Raji (cell line): ENCODE measurements around the gene RUNX3.
A peak's percentile ranks its signal among the peaks of the same experiment; 100 is the strongest.

ENCODE experiments used
- POLR2A ChIP-seq: IDR thresholded peaks from 2 replicates; pipeline ENCODE4 v1.6.1; 2011; ENCODE audit warnings: low read depth, low read length, control low read depth; ENCODE audit not compliant: insufficient read depth

Gene RUNX3

DNA sequence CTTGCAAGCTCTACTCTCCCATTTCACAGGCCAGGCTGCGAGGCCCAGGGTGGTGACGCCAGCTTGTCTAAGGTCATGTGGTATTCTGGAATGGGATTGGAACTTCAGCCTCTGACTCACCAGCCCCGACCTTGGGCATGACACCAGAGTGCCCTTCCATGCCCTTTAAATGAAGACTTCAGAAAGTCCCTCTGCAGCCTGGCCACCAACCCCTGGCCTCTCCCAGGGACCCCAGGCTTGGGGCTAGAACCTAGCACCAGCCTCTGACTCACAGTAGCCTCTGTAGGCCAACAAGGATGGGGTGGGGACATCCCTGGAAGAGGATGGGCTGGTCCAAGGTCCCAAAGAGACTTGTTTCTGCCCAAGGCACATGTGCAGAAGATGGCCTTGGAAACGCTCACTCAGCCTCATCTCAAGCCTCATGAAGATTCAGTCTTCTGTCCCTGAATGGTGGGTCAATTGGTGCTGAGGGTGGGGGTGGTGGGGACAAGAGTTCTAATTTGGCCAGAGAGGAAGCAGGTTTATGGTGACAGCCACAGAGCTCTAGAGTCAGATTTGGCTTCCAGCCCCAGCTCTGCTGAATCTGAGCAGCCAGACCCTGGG lies 36.1 kb upstream of the RUNX3 start:
- no peak for TF ChIP-seq POLR2A

DNA sequence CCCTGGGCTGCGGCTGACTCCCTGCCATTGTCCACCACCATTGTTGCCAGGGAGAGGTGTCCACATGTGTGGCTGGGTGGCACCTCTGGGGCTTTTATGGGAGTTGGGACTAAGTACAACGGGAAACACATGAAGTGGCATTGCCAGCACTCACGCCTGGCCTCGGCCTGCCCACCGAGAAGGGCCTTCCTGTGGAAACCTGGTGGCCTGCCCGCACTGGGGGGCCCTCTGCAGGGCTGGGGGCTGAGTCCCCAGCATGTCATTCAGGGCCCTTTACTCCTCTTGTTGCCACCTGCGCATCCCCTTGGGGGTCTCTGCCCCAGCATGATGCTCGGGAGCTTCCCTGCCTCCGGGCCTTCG lies 35.5 kb upstream of the RUNX3 start:
- TF ChIP-seq POLR2A: no peak

DNA sequence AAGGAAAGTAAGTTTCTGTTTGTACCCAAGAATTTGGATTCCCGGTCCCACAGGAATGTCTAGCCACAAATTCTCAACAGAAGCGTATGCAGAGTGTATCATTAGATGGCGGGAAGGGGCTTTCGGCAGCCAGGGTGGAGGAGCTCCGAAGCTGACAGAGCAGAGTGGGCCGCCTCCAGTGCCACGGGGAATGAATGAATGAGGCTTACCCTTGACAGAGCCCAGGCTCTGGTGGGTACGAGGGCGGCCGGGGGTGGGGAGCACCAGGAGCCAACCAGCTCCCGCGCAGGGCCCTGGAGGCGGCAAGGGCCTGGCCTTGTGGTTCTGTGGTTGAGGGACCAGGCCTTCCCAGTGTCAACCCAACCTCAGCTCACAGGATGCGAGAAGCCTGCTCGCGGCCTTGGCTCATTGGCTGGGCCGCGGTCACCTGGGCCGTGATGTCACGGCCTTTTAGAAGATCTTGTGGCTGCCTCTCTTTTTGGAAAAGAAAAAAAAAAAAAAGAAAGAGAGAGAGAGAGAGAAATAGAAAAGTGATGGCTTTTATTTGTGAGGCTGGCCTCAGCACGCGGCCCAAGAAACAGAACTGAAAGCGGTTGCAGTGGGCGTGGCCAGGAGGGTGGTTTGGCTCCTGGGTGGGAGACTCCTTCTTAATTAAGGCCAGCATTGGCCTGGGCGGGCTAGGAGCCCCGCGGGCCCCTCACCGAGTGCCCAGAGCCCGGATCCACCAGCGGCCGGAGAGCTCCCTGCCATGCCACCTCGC lies 34.9 kb upstream of the RUNX3 start:
- TF ChIP-seq POLR2A: peak; percentile 19; the same call in 1 of the 2 replicates

DNA sequence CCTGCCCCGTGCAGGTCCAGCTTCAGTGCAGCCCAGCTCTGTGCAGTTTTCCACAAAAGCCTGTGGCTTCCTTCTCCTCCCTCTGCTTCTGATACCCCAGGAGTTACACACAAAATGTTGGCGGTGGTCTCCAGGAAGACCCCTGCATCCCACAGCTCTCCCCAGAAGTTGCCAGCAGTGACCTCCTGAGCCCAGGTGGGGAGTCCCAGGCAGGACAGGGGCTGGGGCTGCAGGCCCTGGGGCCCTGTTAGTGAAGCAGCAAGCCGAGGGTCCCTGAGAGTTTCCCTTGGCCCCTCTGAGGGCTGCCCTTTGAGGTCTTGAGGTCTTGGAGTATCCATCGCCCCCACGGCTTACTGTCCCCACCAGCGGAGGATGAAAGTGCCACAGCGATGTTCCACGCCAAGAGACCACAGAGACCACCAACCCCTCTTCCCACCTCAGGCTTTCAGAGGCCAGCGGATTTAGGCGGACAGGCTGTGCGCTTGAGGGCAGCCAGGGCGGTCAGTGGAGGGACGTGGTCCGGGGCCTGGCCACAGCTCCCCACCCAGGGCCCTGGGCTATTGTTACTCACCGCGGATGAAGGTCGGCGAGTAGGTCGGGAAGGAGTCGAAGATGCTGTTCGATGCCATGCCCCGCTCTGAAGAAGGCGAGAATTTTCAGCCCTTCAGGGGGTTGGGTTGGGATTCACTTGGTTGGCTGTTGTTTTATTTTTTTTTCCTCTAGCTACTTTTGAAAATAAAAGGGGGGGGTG lies 34.0 kb upstream of the RUNX3 start:
- no peak for TF ChIP-seq POLR2A

GRCh38 chr1:24963099-24963872 lies 33.2 kb upstream of the RUNX3 start:
- no peak for TF ChIP-seq POLR2A

DNA sequence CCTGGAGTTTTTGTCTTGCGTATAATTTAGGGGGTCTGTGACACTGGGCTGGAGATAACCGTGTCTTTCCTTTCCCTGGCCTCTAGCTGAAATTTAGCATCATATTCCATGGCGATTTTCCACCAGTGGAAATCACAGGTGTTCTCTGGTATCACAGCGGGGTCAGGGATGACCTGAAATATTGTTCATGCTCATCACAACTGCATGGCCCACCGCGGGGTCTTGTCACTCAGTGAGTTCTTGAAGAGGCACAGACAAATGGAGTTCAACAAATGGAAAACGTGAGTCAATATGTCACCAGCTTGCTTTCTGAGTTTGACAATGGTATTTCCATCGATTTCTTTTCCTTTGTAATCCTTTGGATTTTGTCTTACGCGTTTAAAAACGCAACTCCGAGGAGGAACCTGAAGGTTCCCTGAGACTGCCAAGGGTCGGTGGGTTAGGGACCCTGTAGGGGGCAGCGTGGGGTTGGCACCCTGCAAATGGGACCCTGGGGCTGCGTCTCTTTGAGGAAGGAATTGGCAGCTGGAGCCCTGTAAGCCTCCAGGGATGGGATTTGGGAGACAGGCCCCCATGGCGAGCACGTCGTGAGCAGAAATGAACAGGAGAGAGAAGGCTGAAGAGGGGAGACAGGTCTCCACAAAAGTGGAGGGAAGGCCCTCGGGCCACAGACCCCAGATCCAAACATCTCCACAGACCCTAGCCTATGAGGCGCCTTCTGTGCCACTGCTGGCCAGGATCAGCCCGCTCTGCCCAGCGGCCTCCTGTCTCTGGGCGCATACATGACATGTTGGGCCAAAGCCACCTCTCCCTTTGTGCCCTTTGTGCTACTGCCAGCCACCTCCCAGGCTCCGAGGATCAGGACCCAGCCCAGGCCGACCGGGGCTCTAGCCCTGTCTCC lies 32.1 kb upstream of the RUNX3 start:
- no peak for TF ChIP-seq POLR2A

DNA sequence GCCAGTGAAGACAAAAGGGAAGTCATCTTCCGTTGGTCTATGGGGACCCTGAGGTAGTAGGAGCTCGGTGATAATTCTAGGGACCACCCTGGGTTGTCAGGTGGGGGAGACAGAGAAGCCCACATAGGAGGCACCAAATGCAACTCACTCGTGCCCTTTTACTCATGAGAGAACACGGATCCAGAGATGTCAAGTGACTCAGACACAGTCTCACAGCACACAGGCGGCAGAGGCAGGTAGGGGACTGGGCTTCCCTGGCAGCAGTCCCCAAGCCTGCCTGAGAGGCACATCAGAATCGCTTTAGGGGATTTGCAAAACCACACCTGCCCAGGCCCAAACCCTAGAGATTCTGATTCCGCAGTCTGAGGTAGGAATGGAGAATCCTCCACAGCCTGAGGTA lies 31.3 kb upstream of the RUNX3 start:
- no peak for TF ChIP-seq POLR2A

- no peak for TF ChIP-seq POLR2A
These were observed 30.2 kb upstream of the RUNX3 start for GRCh38 chr1:24960071-24960801.

- no peak for TF ChIP-seq POLR2A
These were observed 29.5 kb upstream of the RUNX3 start for GRCh38 chr1:24959623-24959975.

DNA sequence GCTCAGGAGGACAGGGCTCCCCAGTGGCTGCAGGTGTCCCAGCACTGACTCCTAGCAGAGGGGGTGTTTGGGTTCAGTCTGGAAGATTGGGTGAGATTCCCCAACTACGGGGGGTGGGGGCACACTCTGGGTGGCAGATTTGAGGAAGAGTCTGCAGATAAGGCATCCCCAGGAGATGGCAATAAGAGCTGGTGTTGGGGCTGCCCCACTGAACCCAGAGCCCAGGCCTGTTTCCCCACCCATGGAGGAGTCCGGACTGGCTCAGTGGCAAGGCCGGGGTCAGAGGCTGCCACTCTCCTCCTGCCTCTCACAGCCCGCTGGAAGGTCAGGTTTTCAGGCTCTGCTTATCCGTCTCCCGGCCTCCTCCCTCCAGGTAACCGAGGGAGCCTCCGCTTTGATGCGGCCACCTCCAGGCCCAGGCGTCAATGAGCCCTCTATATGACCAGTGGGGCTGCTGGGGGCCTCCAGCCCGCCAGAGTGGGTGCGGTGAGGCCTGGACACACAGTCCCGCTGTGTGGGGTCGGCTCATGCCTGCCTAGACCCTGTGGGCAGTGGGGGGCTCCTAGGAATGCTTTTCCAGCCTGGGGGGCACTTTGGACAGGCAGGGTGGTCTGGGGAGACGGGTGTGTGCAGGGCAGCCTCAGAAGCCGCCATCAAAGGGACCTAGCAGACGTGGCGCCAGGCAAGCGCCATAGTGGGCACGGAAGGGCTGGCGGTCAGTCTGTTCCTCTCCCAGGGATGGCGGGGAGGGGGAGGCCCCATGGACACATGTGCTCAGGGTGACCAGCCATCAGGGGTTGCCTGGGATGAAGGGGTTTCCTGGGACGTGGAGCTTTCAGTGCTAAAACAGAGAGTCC lies 28.9 kb upstream of the RUNX3 start:
- TF ChIP-seq POLR2A: no peak

DNA sequence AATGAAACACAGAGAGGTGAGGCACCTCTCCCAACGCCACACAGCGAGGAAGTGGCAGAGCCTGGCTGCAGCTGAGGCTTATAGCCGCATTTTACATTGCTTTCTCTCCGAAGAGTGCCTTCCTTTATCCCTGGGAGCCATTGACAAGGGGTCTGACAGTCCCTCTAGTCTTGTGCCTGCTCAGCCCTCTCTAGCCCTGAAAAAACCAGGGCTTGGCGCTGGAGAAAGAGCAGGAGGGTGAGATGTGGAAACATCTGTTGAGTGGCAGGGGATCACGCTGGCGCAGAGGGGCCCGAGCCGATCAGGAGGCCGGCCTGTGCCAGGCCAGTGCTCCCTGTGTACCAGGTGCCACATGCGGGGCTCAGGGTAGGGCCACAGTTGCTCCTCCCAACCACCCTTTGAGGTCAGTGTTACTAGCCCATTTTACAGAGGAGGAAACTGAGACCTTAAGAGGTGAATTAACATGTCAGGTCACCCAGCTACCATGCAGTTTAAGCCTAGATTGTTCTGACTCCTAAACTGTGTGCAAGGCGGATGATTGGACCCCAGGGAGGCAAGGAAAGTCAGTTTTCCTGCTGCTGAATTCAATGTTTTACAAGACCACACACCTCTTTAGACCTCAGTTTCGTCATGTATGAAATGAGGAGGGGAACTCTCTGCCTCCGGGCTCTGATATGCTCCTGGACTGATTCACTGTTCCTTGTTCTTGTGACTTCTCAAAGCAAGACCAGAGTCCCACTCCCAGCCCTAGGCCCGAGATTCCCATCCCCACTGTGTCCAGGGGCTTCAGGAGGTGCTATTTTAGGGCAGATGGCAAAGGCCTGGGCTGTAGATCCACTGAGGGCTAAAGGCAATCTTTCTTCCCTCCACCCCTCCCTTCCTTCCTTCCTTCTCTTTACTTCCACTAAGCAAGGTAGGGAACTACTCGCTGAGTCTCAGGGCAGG lies 28.0 kb upstream of the RUNX3 start:
- TF ChIP-seq POLR2A: no peak
